ENCODE results near the gene CCR5AS.

The CCR5AS gene

DNA sequence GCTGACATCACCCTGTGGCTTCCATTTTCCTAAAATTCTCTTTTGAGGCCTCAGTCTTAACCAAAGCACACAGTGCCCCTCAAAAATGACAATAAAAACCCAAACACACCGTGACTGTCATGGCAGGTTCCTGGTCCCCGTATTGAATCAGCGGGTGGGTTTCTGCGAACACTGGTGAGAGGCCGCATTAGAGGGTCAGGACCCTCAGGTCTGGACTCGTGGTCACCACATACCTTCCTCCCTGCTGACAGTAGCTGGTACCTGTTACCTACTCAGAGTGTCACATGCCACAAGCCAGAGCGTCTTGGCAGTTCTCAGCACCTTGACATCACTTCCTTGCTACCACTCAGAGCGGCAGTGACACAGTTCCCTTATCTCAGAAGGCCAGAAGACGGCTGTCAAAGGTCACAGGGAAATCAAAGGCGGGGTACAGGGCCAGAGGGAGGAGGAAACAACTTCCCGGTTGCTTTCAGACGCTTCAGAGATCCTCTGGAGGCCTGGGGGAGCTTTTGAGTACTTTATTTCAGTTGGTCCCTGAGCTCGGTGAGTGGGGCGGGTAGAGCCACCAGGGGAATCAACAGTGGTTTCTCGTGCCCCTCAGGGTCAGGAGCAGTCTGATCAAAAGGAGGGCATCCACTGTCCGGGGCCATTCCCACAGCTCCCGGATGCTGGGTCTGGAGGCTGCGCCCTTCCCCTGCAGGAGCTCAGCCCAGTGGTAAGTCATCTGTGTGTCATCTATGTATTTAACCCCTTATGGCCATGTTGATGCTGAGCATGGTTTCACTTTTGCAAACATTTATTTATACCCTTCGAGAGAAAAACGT, at the start of gene CCR5AS, which contains the start of gene CCRL2:
Gene CCR5AS (minus strand): TSS at position 279 of the 824 bp plus-strand sequence.
Gene CCRL2 (plus strand): TSS at position 472 of the 824 bp plus-strand sequence. CDS start 821 bp downstream, outside the sequence.
- H3K4me3 ChIP-seq (replicated peaks in 1 of 2; ENCODE audit: low read depth in 2 of 2, low read length in 2 of 2) = peak within 1 kb of the TSS in 1 of 2 donors; percentile 27
- TF ChIP-seq, protein P1, sequence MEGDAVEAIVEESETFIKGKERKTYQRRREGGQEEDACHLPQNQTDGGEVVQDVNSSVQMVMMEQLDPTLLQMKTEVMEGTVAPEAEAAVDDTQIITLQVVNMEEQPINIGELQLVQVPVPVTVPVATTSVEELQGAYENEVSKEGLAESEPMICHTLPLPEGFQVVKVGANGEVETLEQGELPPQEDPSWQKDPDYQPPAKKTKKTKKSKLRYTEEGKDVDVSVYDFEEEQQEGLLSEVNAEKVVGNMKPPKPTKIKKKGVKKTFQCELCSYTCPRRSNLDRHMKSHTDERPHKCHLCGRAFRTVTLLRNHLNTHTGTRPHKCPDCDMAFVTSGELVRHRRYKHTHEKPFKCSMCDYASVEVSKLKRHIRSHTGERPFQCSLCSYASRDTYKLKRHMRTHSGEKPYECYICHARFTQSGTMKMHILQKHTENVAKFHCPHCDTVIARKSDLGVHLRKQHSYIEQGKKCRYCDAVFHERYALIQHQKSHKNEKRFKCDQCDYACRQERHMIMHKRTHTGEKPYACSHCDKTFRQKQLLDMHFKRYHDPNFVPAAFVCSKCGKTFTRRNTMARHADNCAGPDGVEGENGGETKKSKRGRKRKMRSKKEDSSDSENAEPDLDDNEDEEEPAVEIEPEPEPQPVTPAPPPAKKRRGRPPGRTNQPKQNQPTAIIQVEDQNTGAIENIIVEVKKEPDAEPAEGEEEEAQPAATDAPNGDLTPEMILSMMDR (IDR thresholded peaks at IDR 0.05; ENCODE audit: low read depth, low read length) = no peak
- DNase-seq (ENCODE audit: low read depth in 2 of 2) = peak in 1 of 2 donors; percentile 65

DNA sequence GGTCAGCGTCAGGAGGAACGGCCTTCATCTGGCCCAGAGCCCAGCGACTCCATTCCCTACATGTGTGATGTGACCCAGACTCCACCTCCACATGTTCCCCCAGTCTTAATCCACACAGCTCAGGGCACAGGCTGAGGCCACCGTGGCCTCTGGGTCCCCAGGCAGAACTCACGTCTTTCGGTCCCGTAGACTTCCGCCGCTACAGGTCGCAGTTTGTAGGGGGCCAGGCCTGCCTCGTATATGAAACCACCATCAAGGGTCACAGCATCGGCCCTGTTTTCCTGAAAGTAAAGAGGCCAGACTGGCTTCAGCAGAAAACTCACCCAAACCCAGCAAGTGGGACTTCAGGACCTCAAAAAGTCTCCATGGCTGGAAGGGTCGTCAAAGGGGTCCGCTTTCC, 49.3 kb upstream of the CCR5AS start:
- DNase-seq (ENCODE audit: low read depth in 2 of 2) = no peak
- TF ChIP-seq, protein P1 (IDR thresholded peaks at IDR 0.05; ENCODE audit: low read depth, low read length) = no peak
- no peak overlapping the region for H3K4me3 ChIP-seq (replicated peaks in 1 of 2; ENCODE audit: low read depth in 2 of 2, low read length in 2 of 2)

DNA sequence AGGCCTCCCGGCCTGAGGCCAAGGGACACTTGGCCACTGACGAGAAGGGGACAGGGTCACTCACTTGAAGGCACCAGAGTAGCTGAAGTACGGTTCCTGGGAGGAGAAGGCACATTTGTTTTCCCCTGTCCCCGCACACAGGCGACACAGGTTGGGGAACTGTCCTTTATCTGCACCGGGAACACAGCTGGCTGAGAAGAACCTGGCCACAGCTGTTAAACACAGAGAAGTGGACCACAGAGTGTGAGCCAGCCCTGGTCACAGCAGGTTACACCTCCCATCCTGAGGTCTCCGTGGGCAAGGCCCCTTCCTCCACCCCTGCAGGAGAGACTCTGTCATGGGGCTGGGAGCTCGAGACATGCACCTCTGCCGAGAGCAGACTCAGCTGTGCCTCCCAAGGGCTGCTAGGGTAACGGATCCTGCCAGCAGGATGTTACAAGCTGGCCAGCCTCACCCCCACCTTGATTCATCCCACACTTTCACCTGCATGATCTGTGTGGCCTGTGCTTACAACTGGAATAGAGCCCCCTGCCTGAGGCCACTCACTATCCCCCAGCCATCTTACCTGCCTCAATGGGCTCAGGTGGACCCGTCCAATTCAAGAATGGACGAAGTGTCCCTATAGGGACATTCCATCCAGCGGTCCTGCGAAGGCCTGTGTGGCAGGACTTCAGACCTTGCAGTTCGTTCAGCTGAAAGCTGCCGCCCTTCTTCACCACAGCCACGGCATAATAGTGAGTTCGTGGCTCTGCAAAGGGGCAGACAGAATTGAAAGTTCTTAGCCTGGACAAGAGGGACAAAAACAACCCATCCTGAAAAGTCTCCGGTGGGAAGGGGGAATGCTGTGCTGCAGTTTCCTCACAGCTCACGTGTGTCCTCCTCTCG, 48.6 kb upstream of the CCR5AS start:
- TF ChIP-seq, protein P1 (IDR thresholded peaks at IDR 0.05; ENCODE audit: low read depth, low read length) = no peak
- no peak for DNase-seq (ENCODE audit: low read depth in 2 of 2)
- H3K4me3 ChIP-seq (replicated peaks in 1 of 2; ENCODE audit: low read depth in 2 of 2, low read length in 2 of 2) = no peak overlapping the region

DNA sequence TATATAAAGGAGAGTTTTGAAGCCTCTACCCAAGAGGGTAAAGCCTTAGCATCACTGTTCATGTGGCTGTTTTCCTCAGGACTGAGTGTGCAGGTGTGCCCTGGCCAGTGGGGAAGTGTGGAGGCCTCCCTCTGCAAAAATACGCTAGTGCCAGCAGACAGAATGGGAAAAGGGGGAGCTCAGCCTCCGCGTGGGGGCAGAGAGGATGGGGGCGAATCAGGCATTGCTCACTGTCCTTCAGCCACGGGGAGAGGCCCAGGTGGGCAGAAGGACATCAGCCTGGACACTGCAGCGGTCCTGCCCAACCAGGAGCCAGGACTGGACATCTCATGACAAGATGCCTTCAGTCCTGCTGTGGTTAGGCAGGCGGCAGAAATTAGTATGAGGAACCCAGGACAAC, 47.7 kb upstream of the CCR5AS start:
- H3K4me3 ChIP-seq (replicated peaks in 1 of 2; ENCODE audit: low read depth in 2 of 2, low read length in 2 of 2) = no peak overlapping the region
- TF ChIP-seq, protein P1 (IDR thresholded peaks at IDR 0.05; ENCODE audit: low read depth, low read length) = no peak
- DNase-seq (ENCODE audit: low read depth in 2 of 2) = no peak

DNA sequence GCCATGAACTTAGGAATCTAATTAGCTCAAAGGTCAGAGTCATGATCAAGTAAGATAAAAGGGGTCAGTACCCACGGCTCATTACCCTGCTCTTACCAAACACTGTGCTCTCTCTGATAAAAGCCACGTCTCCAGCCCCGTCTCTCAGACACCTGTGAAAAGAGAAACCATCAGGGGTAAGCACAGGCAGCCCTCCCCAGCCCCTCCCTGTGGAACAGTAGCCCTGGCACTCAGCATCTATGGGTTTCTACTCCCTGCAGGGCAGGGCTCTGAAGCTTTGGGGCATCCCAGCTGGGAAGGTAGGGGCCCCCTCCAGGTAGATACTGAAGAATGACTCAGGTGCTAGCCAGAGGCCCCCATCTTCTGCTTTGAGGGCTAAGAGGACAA, 47.3 kb upstream of the CCR5AS start:
- TF ChIP-seq, protein P1 (IDR thresholded peaks at IDR 0.05; ENCODE audit: low read depth, low read length) = no peak

DNA sequence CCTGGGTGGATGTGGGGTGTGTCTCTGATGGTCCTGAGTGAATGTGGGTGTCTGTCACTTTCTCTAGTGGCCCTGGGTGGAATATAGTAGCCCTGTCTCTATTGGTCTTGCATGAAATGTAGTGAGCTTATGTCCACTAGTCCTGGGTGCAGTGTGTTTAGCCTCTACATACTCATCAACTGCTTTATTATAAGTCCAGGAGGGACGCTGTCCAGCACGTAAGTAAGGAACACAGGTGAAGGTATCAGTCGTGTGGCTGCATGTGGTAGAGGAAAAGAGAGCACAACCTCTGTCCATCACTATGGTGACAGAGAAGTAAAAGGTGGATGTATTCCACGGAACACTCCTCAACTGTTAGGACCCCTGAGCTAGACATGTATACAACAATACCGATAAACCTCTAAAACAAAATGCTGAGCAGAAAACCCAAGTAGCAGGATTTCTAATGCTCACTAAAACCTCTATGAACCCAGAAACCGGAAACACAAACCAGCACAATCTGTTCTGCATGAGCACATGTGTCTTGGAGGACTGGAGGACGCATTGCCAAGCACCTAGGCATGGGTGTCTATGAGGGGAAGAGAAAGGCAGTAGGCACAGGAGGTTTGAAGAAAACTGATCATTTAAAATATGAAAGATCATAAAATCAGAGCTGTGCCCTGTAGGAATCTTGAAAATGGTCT, 46.8 kb upstream of the CCR5AS start:
- DNase-seq (ENCODE audit: low read depth in 2 of 2) = no peak
- TF ChIP-seq, protein P1 (IDR thresholded peaks at IDR 0.05; ENCODE audit: low read depth, low read length) = no peak
- H3K4me3 ChIP-seq (replicated peaks in 1 of 2; ENCODE audit: low read depth in 2 of 2, low read length in 2 of 2) = no peak overlapping the region

More for the DNA sequence above, 47.3 kb upstream of the CCR5AS start:
- no peak overlapping the region for H3K4me3 ChIP-seq (replicated peaks in 1 of 2; ENCODE audit: low read depth in 2 of 2, low read length in 2 of 2)
- no peak for DNase-seq (ENCODE audit: low read depth in 2 of 2)

All from cardiac fibroblast (primary cell).